PC-9 (cell line): ENCODE results near the gene ARNT2. TPM values are rescaled to one million over a fixed set of nuclear protein-coding genes. Genes with fewer than 3 reads are reported as not detected.

ENCODE experiments used
- BruUV-seq: library from RNA; stranded (reverse); fragments of 400-500 nt; replicated peaks from 2 replicates; lab custom pipeline; 2021; lab: Mats Ljungman, UMichigan
- CTCF ChIA-PET: fragments of 300-600 bp; sonication (Branson Sonifier 250); formaldehyde crosslinking; loops from one replicate; lab custom pipeline; 2022; ENCODE audit warnings: antibody characterized with exemption; lab: Charles Lee
- POLR2A ChIA-PET: fragments of 300-600 bp; sonication (Branson Sonifier 250); formaldehyde crosslinking; loops from one replicate; lab custom pipeline; 2022; ENCODE audit warnings: antibody characterized with exemption; ENCODE audit not compliant: unreplicated experiment; lab: Charles Lee
- DNase-seq, 2 experiments: peaks; one replicate each; pipeline versions ENCODE4 v3.0.0 to v3.0.0-alpha.2; 2015 to 2022; ENCODE audit warnings: mixed read lengths in 1 of 2
- H2AFZ ChIP-seq: fragments of 200-600 bp; sonication (generic); 2 replicates; pipeline ENCODE4 v1.8.1; 2017; ENCODE audit warnings: antibody characterized with exemption
- H3F3A ChIP-seq: fragments of 200-600 bp; sonication (generic); 2 replicates; pipeline ENCODE4 v1.8.1; 2017; ENCODE audit warnings: antibody characterized with exemption, mild to moderate bottlenecking, low read depth; ENCODE audit not compliant: insufficient read depth
- H3K27ac ChIP-seq: fragments of 200-600 bp; sonication (generic); 2 replicates; pipeline ENCODE4 v1.6.1; 2016; ENCODE audit warnings: mixed run types
- H3K27me3 ChIP-seq: fragments of 200-600 bp; sonication (generic); 2 replicates; pipeline ENCODE4 v1.6.1; 2016; ENCODE audit warnings: low read depth, mixed run types; ENCODE audit not compliant: insufficient read depth
- H3K36me3 ChIP-seq: fragments of 200-600 bp; sonication (generic); 2 replicates; pipeline ENCODE4 v1.6.1; 2016; ENCODE audit warnings: low read depth, mixed run types
- H3K4me1 ChIP-seq: fragments of 200-600 bp; sonication (generic); replicated peaks from 2 replicates; pipeline ENCODE4 v1.6.1; 2016; ENCODE audit warnings: mixed run types; ENCODE audit not compliant: insufficient read depth
- H3K4me2 ChIP-seq: fragments of 200-600 bp; sonication (generic); 2 replicates; pipeline ENCODE4 v1.6.1; 2017; ENCODE audit warnings: mixed run types
- H3K4me3 ChIP-seq: fragments of 200-600 bp; sonication (generic); 2 replicates; pipeline ENCODE4 v1.6.1; 2016; ENCODE audit warnings: mixed run types
- H3K79me2 ChIP-seq: fragments of 200-600 bp; sonication (generic); 2 replicates; pipeline ENCODE4 v1.6.1; 2017; ENCODE audit warnings: low read depth, mixed run types
- H3K9me2 ChIP-seq: fragments of 200-600 bp; sonication (generic); 2 replicates; pipeline ENCODE4 v1.8.1; 2017; ENCODE audit warnings: mild to moderate bottlenecking; ENCODE audit not compliant: insufficient read depth
- H3K9me3 ChIP-seq: fragments of 200-600 bp; sonication (generic); 2 replicates; pipeline ENCODE4 v1.8.1; 2016; ENCODE audit warnings: low read depth; ENCODE audit not compliant: insufficient read depth
- H4K20me1 ChIP-seq: fragments of 200-600 bp; sonication (generic); 2 replicates; pipeline ENCODE4 v1.8.1; 2017; ENCODE audit not compliant: insufficient read depth
- CTCF ChIP-seq: fragments of 200-600 bp; sonication (generic); conservative IDR thresholded peaks from 2 replicates; pipeline ENCODE4 v1.6.1; 2017; ENCODE audit warnings: mixed run types, antibody characterized with exemption, mild to moderate bottlenecking, moderate library complexity
- EZH2 ChIP-seq: fragments of 200-600 bp; sonication (generic); IDR thresholded peaks from 2 replicates; pipeline ENCODE4 v1.8.0; 2017; ENCODE audit warnings: antibody characterized with exemption, low read depth
- intact Hi-C: fragments of 100-400 bp; cut with micrococcal nuclease; formaldehyde crosslinking; loops from one replicate; pipeline ENCODE4 v1.10.0; 2022; ENCODE audit not compliant: unreplicated experiment
- total RNA-seq: library from RNA; stranded (reverse); gene quantifications from 2 replicates; pipeline ENCODE4 v1.2.3, GENCODE V29; 2021

Gene ARNT2
- total RNA-seq, 1 experiment from 2014 or later = 4.3 TPM

- no peaks in the 10 kb centered on the region for H3K36me3 ChIP-seq
- no peak overlapping the region for H3K4me2 ChIP-seq
- no peaks in the 10 kb centered on the region for H4K20me1 ChIP-seq
- H3K79me2 ChIP-seq = no peaks in the 10 kb centered on the region
- no peak overlapping the region for H3K27ac ChIP-seq
- POLR2A ChIA-PET = no interaction called here
- H3K4me3 ChIP-seq = no peak overlapping the region
- CTCF ChIA-PET = no interaction called here
- H3K27me3 ChIP-seq = no peaks in the 10 kb centered on the region
- peaks cover 5% of the 10 kb centered on the region; the same call in 1 of the 2 replicates for H3K4me1 ChIP-seq
- intact Hi-C loops = no loop called here
- no peak for TF ChIP-seq CTCF
- no peak for TF ChIP-seq EZH2
- H3K9me3 ChIP-seq = no peaks in the 10 kb centered on the region
- DNase-seq = no peak
- H3F3A ChIP-seq = no peaks in the 10 kb centered on the region
- H2AFZ ChIP-seq = no peak overlapping the region
- BruUV-seq = no TSS peak
- no peaks in the 10 kb centered on the region for H3K9me2 ChIP-seq
These were observed 80.2 kb downstream of the ARNT2 start for GRCh38 chr15:80484333-80484864.

GRCh38 chr15:80485370-80486164 lies 81.4 kb downstream of the ARNT2 start:
- Histone ChIP-seq H3K27ac (no peak overlapping the region), H3K9me3 (no peaks in the 10 kb centered on the region), H2AFZ (no peak overlapping the region), H3K9me2 (no peaks in the 10 kb centered on the region), H3K4me2 (no peak overlapping the region), H3K36me3 (no peaks in the 10 kb centered on the region), H4K20me1 (no peaks in the 10 kb centered on the region), H3K27me3 (no peaks in the 10 kb centered on the region), H3K4me3 (no peak overlapping the region), H3K79me2 (no peaks in the 10 kb centered on the region), H3K4me1 (peaks cover 5% of the 10 kb centered on the region; the same call in 1 of the 2 replicates), H3F3A (no peaks in the 10 kb centered on the region)
- intact Hi-C loops = no loop called here
- ChIA-PET CTCF (no interaction called here), POLR2A (no interaction called here)
- no peak for DNase-seq
- no peak for TF ChIP-seq EZH2
- TF ChIP-seq CTCF = no peak
- BruUV-seq = no TSS peak

GRCh38 chr15:80487839-80488390 lies 83.7 kb downstream of the ARNT2 start:
- Histone ChIP-seq H3K9me2 (no peaks in the 10 kb centered on the region), H2AFZ (no peak overlapping the region), H3K27ac (no peak overlapping the region), H3K9me3 (no peaks in the 10 kb centered on the region), H3K27me3 (no peaks in the 10 kb centered on the region), H3F3A (no peaks in the 10 kb centered on the region), H3K79me2 (no peaks in the 10 kb centered on the region), H4K20me1 (no peaks in the 10 kb centered on the region), H3K4me3 (no peak overlapping the region), H3K4me2 (no peak overlapping the region), H3K36me3 (no peaks in the 10 kb centered on the region), H3K4me1 (peaks cover 5% of the 10 kb centered on the region; the same call in 1 of the 2 replicates)
- no TSS peak for BruUV-seq
- POLR2A ChIA-PET = no interaction called here
- intact Hi-C loops = no loop called here
- CTCF ChIA-PET = no interaction called here
- no peak for TF ChIP-seq EZH2
- no peak for DNase-seq
